ENCODE data around the gene SSBP1.

DNA sequence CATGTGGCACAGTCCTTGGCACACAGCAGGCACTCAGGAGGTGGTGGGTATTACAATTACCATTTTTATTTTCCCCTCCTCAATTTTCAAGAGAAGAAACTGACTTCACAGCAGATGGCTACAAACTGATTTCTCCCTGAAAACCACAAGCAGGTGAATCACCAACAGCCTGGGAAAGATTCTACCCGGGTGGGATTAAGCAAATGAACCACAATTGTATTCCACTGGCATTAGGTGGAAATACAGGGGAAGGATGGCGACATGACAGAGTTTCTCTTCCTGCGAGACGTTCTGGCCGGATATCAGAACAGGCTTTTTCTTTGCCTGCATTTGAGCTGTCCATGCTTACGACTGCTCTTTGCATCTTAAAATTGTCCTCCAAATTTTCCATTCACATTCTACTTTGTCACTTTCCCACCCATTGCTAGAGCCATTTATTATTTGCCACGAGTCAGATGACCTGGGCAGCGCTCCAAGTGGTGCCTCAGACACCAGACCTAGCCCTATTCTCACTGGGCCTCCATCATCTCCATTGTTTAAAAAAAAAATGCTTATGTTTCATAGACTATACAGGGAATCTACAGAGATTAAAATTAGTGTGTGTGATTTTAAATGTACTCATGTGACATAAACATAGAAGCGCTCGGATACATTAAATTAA lies 40.8 kb upstream of the SSBP1 start:
- TF ChIP-seq, protein P1, sequence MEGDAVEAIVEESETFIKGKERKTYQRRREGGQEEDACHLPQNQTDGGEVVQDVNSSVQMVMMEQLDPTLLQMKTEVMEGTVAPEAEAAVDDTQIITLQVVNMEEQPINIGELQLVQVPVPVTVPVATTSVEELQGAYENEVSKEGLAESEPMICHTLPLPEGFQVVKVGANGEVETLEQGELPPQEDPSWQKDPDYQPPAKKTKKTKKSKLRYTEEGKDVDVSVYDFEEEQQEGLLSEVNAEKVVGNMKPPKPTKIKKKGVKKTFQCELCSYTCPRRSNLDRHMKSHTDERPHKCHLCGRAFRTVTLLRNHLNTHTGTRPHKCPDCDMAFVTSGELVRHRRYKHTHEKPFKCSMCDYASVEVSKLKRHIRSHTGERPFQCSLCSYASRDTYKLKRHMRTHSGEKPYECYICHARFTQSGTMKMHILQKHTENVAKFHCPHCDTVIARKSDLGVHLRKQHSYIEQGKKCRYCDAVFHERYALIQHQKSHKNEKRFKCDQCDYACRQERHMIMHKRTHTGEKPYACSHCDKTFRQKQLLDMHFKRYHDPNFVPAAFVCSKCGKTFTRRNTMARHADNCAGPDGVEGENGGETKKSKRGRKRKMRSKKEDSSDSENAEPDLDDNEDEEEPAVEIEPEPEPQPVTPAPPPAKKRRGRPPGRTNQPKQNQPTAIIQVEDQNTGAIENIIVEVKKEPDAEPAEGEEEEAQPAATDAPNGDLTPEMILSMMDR (IDR thresholded peaks at IDR 0.05): no peak
- TF ChIP-seq ZFX (IDR thresholded peaks at IDR 0.05; ENCODE audit: borderline replicate concordance): no peak
